OCI-LY1 (cell line): Measurements from ENCODE around the gene ANKRA2.
A peak's percentile ranks its signal among the peaks of the same experiment; 100 is the strongest.

Experiments
- H2AFZ ChIP-seq: fragments of 200-600 bp; sonication (generic), shearing (Covaris generic); 2 replicates; pipeline ENCODE4 v1.6.0; 2014; ENCODE audit warnings: antibody characterized with exemption, mild to moderate bottlenecking, low read length
- H3F3A ChIP-seq: fragments of 200-600 bp; sonication (generic), shearing (Covaris generic); 2 replicates; pipeline ENCODE4 v1.6.0; 2014; ENCODE audit warnings: mild to moderate bottlenecking, antibody characterized with exemption, low read length, moderate library complexity; ENCODE audit not compliant: insufficient read depth
- H3K27ac ChIP-seq: fragments of 200-600 bp; sonication (generic); 2 replicates; pipeline ENCODE4 v1.5.1; 2014; ENCODE audit warnings: low read length, mixed run types, mild to moderate bottlenecking, low read depth; ENCODE audit not compliant: poor library complexity, severe bottlenecking
- H3K27me3 ChIP-seq: fragments of 200-600 bp; sonication (generic); 2 replicates; pipeline ENCODE4 v1.6.0; 2014; ENCODE audit warnings: antibody characterized with exemption, mild to moderate bottlenecking, low read length, moderate library complexity; ENCODE audit not compliant: insufficient read depth
- H3K36me3 ChIP-seq: fragments of 200-600 bp; sonication (generic); 2 replicates; pipeline ENCODE4 v1.6.1; 2014; ENCODE audit warnings: mild to moderate bottlenecking, antibody characterized with exemption, low read length, moderate library complexity, mixed read lengths; ENCODE audit not compliant: insufficient read depth
- H3K4me1 ChIP-seq: fragments of 200-600 bp; sonication (generic); 2 replicates; pipeline ENCODE4 v1.5.1; 2014; ENCODE audit warnings: mild to moderate bottlenecking, low read length, moderate library complexity; ENCODE audit not compliant: insufficient read depth, severe bottlenecking
- H3K4me2 ChIP-seq: fragments of 200-600 bp; sonication (generic), shearing (Covaris generic); 2 replicates; pipeline ENCODE4 v1.6.1; 2014; ENCODE audit warnings: low read length
- H3K4me3 ChIP-seq: fragments of 200-600 bp; sonication (generic); 2 replicates; pipeline ENCODE4 v1.5.1; 2014; ENCODE audit warnings: low read length, low read depth, mild to moderate bottlenecking, mixed read lengths; ENCODE audit not compliant: poor library complexity, severe bottlenecking
- H3K79me2 ChIP-seq: fragments of 200-600 bp; shearing (Covaris generic); 2 replicates; pipeline ENCODE4 v1.6.1; 2016; ENCODE audit warnings: mixed run types, low read length, mixed read lengths; ENCODE audit not compliant: insufficient read depth
- H3K9ac ChIP-seq: fragments of 200-600 bp; sonication (generic), shearing (Covaris generic); 2 replicates; pipeline ENCODE4 v1.6.1; 2014; ENCODE audit warnings: mild to moderate bottlenecking, low read length, mixed read lengths
- H3K9me2 ChIP-seq: fragments of 200-600 bp; sonication (generic), shearing (Covaris generic); 2 replicates; pipeline ENCODE4 v1.6.1; 2014; ENCODE audit warnings: low read depth, mild to moderate bottlenecking, low read length, mixed read lengths
- H3K9me3 ChIP-seq: fragments of 200-600 bp; shearing (Covaris generic); 2 replicates; pipeline ENCODE4 v1.6.1; 2014; ENCODE audit warnings: low read length, mixed read lengths
- H4K20me1 ChIP-seq: fragments of 200-600 bp; sonication (generic), shearing (Covaris generic); 2 replicates; pipeline ENCODE4 v1.6.0; 2016; ENCODE audit warnings: mild to moderate bottlenecking, low read length; ENCODE audit not compliant: insufficient read depth
- CTCF ChIP-seq: fragments of 200-600 bp; sonication (generic), shearing (Covaris generic); IDR thresholded peaks from 2 replicates; pipeline ENCODE4 v1.5.1; 2017; ENCODE audit warnings: mild to moderate bottlenecking, antibody characterized with exemption, low read length, moderate library complexity, mixed read lengths
- EZH2 ChIP-seq: fragments of 200-600 bp; sonication (generic), shearing (Covaris generic); IDR thresholded peaks from 2 replicates; pipeline ENCODE4 v1.8.0; 2017; ENCODE audit warnings: borderline replicate concordance, mixed run types, mild to moderate bottlenecking, antibody characterized with exemption, low read length, moderate library complexity, mixed read lengths

The ANKRA2 gene

GRCh38 chr5:73564018-73564417, 1.4 kb downstream of the ANKRA2 start:
- H3K4me1 ChIP-seq: peaks cover 36% of the 10 kb centered on the region
- H3K36me3 ChIP-seq: peaks cover 16% of the 10 kb centered on the region; the same call in 1 of the 2 replicates
- H3K27ac ChIP-seq: no peak overlapping the region
- H3K27me3 ChIP-seq: no peaks in the 10 kb centered on the region
- H3K79me2 ChIP-seq: peaks cover 39% of the 10 kb centered on the region
- no peaks in the 10 kb centered on the region for H3K9me2 ChIP-seq
- TF ChIP-seq EZH2 (no peak), CTCF (no peak)
- H3K4me2 ChIP-seq: peak overlapping the region; percentile 86
- H3K9me3 ChIP-seq: no peaks in the 10 kb centered on the region
- H3K9ac ChIP-seq: peak overlapping the region; percentile 92
- H2AFZ ChIP-seq: no peak overlapping the region
- H3K4me3 ChIP-seq: peak overlapping the region; percentile 96
- no peaks in the 10 kb centered on the region for H4K20me1 ChIP-seq
- no peaks in the 10 kb centered on the region for H3F3A ChIP-seq

GRCh38 chr5:73558950-73559349, 6.5 kb downstream of the ANKRA2 start:
- Histone ChIP-seq H3K27me3 (no peaks in the 10 kb centered on the region), H3K4me1 (peaks cover 9% of the 10 kb centered on the region), H3K79me2 (no peaks in the 10 kb centered on the region), H3K36me3 (peaks cover 11% of the 10 kb centered on the region; the same call in 1 of the 2 replicates), H3K9me3 (no peaks in the 10 kb centered on the region), H4K20me1 (no peaks in the 10 kb centered on the region), H3K9me2 (no peaks in the 10 kb centered on the region), H3F3A (no peaks in the 10 kb centered on the region), H3K9ac (no peak overlapping the region), H3K27ac (no peak overlapping the region), H2AFZ (no peak overlapping the region), H3K4me3 (no peak overlapping the region), H3K4me2 (no peak overlapping the region)
- TF ChIP-seq EZH2 (no peak), CTCF (no peak)

GRCh38 chr5:73552642-73553041, 12.8 kb downstream of the ANKRA2 start:
- H3K79me2 ChIP-seq: no peaks in the 10 kb centered on the region
- H3K36me3 ChIP-seq: peaks cover 10% of the 10 kb centered on the region; the same call in 1 of the 2 replicates
- no peaks in the 10 kb centered on the region for H3K9me2 ChIP-seq
- no peaks in the 10 kb centered on the region for H3K27me3 ChIP-seq
- H3K4me3 ChIP-seq: no peak overlapping the region
- H4K20me1 ChIP-seq: no peaks in the 10 kb centered on the region
- no peaks in the 10 kb centered on the region for H3K9me3 ChIP-seq
- H3K27ac ChIP-seq: no peak overlapping the region
- no peak overlapping the region for H3K9ac ChIP-seq
- H3F3A ChIP-seq: no peaks in the 10 kb centered on the region
- no peak overlapping the region for H2AFZ ChIP-seq
- H3K4me2 ChIP-seq: no peak overlapping the region
- H3K4me1 ChIP-seq: no peaks in the 10 kb centered on the region
- TF ChIP-seq CTCF (no peak), EZH2 (no peak)
